SK-MEL-5 (cell line): Measurements from ENCODE around the gene CD300A. TPM values are rescaled to one million over a fixed set of nuclear protein-coding genes. Genes with fewer than 3 reads are reported as not detected.
"Not testable (repeated sequence)": the region's sequence is repeated elsewhere in the genome, so short reads cannot be mapped to it uniquely, and the experiment has no call there.

Experiments used
- DNase-seq: peaks from one replicate; pipeline ENCODE4 v3.0.0-alpha.2; 2016; ENCODE audit warnings: low read depth, low spot score
- in situ Hi-C: cut with HindIII; loops from 2 replicates; pipeline ENCODE4 v1.10.0; 2016; ENCODE audit warnings: low sequenced_read_pairs, high pct_unique_total_duplicates, low pct_unique_long_range_greater_than_20kb
- total RNA-seq: library from RNA; depleted of rRNA; stranded (reverse); fragments of >200 nt; shearing (Covaris generic); gene quantifications from 2 replicates; pipeline ENCODE4 v1.2.3, GENCODE V29; 2014

The CD300A gene
- total RNA-seq, 1 experiment from 2014 or later: not detected

DNA sequence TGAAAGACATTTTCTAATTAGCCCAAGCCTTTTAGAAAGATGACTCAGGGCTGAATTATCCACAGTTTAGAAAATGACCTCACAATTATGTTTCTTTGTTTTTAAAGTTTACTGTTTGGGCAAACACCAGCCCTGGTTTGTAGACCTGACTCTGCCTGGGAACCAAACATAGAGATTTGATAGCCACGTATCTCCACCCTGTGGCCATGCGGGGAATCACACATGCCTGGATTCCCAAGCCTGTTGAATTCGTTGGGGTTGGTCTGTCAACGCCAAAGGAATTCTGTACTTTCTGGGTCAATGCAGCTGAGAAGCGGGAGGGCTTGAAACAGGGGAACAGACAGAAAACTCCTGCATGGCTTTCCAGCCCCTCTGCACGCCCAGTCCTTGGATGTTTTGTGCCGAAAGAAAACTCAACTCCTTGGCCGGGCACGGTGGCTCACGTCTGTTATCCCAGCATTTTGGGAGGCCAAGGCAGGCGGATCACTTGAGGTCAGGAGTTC lies 26.9 kb downstream of the CD300A start:
- in situ Hi-C loops: no loop called here
- peak; percentile 93 for DNase-seq

DNA sequence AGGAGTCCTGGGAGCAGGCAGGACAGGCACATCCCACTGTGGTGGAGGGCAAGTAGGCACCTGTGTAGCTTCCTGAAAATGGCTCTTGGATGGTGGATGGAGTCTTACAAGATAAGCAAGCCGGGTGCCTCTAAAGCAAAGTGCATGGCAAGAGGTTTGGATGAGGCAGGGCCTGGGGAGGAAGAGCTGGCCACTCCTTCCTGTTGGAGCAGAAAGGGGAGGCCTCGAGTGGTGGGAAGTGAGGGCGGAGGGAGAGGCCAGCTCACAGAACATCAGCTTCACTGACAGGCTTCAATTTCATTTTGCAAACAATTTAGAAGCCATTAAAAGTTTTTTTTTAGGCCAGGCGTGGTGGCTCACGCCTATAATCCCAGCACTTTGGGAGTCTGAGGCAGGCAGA lies 31.0 kb downstream of the CD300A start:
- in situ Hi-C loops: no loop called here
- no peak for DNase-seq

- DNase-seq: no peak
- in situ Hi-C loops: no loop called here
These were observed 33.6 kb downstream of the CD300A start for GRCh38 chr17:74499992-74500391.

- no peak for DNase-seq
- in situ Hi-C loops: no loop called here
These were observed 36.4 kb downstream of the CD300A start for GRCh38 chr17:74502861-74503260.

GRCh38 chr17:74503949-74504348 lies 37.5 kb downstream of the CD300A start:
- in situ Hi-C loops, DNase-seq: not testable (repeated sequence)

DNA sequence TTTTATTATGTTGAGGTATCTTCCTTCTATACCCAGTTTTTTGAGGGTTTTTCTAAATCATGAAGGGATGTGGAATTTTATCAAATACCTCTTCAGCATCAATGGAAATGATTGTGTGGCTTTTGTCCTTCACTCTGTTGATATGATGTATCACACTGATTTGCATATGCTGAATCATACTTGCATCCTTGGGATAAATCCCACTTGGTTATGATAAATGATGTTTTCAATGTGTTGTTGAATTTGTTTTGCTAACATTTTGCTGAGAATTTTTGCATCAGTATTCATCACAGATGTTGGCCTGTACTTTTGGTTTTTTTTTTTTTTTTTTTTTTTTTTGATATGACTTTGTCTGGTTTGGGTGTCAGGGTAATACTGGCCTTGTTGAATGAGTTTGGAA lies 41.7 kb downstream of the CD300A start:
- no peak for DNase-seq
- in situ Hi-C loops: no loop called here

GRCh38 chr17:74512036-74512435 lies 45.6 kb downstream of the CD300A start:
- no peak for DNase-seq
- in situ Hi-C loops: no loop called here

- in situ Hi-C loops: no loop called here
- DNase-seq: no peak
These were observed 46.2 kb downstream of the CD300A start for GRCh38 chr17:74512624-74513091.

DNA sequence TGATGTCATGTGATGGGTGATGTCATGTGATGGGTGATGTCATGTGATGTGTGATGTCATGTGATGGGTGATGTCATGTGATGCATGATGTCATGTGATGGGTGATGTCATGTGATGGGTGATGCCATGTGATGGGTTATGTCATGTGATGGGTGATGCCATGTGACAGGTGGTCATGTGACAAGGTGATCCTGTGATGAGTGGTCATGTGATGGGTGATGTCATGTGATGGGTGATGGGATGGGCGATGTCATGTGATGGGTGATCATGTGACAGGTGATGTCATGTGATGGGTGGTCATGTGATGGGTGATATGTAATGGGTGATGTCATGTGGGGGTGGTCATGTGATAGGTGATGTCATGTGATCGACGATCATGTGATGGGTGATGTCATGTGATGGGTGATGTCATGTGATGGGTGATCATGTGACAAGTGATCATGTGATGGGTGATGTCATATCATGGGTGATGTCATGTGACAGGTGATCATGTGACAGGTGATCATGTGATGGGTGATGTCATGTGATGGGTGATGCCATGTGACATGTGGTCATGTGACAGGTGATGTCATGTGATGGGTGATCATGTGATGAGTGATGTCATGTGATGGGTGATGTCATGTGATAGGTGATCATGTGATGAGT lies 47.7 kb downstream of the CD300A start:
- DNase-seq: peak; percentile 82

GRCh38 chr17:74514632-74515334 lies 48.3 kb downstream of the CD300A start:
- no peak for DNase-seq
- in situ Hi-C loops: no loop called here

More for the DNA sequence above, 47.7 kb downstream of the CD300A start:
- in situ Hi-C loops: no loop called here

DNA sequence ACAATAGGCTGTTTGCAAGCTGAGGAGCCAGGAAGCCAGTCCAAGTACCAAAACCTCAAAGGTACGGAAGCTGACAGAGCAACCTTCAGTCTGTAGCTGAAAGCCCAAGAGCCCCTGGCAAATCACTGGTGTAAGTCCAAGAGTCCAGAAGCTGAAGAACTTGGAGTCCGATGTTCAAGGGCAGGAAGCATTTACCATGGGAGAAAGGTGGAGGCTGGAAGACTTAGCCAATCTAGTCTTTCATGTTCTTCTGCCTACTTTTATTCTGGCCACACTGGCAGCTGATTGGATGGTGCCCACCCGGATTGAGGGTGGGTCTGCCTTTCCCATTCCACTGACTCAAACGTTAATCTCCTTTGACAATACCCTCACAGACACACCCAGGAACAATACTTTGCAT lies 49.5 kb downstream of the CD300A start:
- in situ Hi-C loops: no loop called here
- DNase-seq: no peak

GRCh38 chr17:74516561-74517328 lies 50.3 kb downstream of the CD300A start:
- no peak for DNase-seq
- in situ Hi-C loops: no loop called here

- in situ Hi-C loops, DNase-seq: not testable (repeated sequence)
These were observed 52.1 kb downstream of the CD300A start for GRCh38 chr17:74518413-74518981.

DNA sequence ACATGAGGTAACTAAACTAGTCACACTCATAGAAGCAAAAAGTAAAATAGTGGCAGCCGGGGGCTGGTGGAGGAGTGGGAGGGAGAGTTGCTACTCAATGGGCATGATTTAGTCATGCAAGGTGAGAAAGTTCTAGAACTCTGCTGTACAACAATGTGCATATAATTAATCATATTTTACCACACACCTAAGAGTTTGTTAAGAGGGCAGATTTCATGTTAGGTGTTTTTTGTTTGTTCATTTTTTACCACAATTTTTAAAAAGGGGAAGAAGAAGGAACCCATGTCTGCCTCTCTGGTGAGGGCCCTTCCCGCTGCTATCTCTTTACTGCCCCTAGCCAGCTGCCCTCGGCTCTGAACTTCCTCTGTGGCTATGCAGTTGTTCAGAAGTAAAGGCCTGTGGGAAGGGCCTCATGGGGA lies 53.6 kb downstream of the CD300A start:
- no peak for DNase-seq
- in situ Hi-C loops: no loop called here

- in situ Hi-C loops: no loop called here
- no peak for DNase-seq
These were observed 54.5 kb downstream of the CD300A start for GRCh38 chr17:74520790-74521480.

DNA sequence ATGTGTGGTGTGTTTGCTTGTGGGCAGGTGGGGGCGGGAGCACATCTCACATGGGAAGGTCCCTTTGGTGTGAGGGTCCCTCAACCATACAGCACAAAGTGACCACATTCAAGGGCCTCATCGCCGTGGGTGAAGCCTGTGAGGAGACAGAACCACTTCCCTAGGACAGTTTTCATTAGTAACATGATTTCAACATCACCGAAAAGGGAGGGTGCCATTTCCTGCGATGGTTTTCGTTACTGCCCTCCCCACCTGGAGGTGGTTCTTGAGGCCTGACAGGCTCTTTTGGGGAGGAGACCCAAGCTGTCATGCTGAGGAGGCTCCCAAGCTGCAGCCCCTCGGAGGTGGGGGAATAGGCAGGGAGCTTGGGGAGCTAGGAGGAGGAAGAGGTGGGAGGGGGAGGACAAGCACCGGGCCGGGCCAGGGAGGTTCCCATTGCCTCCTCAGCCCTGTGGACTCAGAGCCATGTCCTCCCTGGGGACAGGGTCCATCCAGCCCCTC lies 55.3 kb downstream of the CD300A start:
- in situ Hi-C loops: no loop called here
- no peak for DNase-seq

DNA sequence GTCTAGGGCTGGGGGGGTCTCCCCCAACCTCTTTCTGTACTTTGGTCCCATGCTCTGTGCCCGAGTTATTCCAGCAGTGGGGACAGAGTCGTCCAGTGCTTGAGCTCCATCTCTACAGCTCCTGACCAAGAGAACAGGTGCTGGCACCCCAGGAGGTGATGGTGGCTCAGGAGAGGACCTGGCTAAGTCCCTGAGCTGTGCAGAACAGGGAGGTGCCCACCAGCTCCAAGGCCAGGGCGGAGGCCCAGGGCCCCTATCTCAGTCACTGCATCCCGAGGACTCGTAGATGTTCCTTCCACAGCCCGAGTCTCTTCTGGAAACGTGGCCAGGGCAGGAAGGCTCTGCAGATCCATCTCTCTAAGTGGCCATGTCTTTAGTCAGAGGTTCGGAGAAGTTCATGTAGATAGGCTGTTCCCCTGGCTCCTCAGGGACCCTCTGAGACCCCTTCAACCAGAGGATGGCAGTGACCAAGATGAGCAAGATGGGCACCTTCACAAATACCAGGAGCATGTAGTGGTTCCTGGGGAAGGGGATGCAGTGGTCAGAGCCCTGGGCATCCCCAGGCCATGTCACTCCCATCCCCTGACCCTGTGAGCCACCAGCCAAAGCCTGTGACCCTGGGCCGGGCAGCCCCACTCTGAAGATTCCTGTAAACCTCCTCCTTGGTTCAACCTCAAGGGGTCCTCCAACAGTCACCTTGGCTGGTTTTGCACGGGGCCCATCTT lies 56.1 kb downstream of the CD300A start:
- no peak for DNase-seq
- in situ Hi-C loops: no loop called here
